Loucy (cell line): ENCODE data around the gene APPL1.

ENCODE experiments used
- H2AFZ ChIP-seq: fragments of 200-600 bp; sonication (generic); 2 replicates; pipeline ENCODE4 v1.6.0; 2016; ENCODE audit warnings: antibody characterized with exemption, mild to moderate bottlenecking, low read length, moderate library complexity
- H3F3A ChIP-seq: fragments of 200-600 bp; 2 replicates; pipeline ENCODE4 v1.6.0; 2016; ENCODE audit warnings: antibody characterized with exemption, low read depth, mild to moderate bottlenecking
- H3K27me3 ChIP-seq: fragments of 200-600 bp; sonication (generic); 2 replicates; pipeline ENCODE4 v1.6.1; 2014; ENCODE audit warnings: low read length, mild to moderate bottlenecking; ENCODE audit not compliant: insufficient read depth, poor library complexity, severe bottlenecking
- H3K36me3 ChIP-seq: fragments of 200-600 bp; sonication (generic); 2 replicates; pipeline ENCODE4 v1.6.1; 2016; ENCODE audit warnings: low read length; ENCODE audit not compliant: insufficient read depth
- H3K4me1 ChIP-seq: fragments of 200-600 bp; sonication (generic); 2 replicates; pipeline ENCODE4 v1.5.1; 2014; ENCODE audit warnings: low read length, mild to moderate bottlenecking; ENCODE audit not compliant: insufficient read depth, poor library complexity, severe bottlenecking
- H3K4me2 ChIP-seq: fragments of 200-600 bp; sonication (generic); 2 replicates; pipeline ENCODE4 v1.6.0; 2014; ENCODE audit warnings: antibody characterized with exemption, low read length, low read depth, mild to moderate bottlenecking; ENCODE audit not compliant: poor library complexity, severe bottlenecking
- H3K4me3 ChIP-seq: fragments of 200-600 bp; sonication (generic); 2 replicates; pipeline ENCODE4 v1.5.1; 2014; ENCODE audit warnings: low read length, mild to moderate bottlenecking, mixed read lengths; ENCODE audit not compliant: poor library complexity, severe bottlenecking
- H3K79me2 ChIP-seq: fragments of 200-600 bp; sonication (generic); 2 replicates; pipeline ENCODE4 v1.6.1; 2014; ENCODE audit warnings: low read length; ENCODE audit not compliant: insufficient read depth
- H3K9ac ChIP-seq: fragments of 200-600 bp; sonication (generic); 2 replicates; pipeline ENCODE4 v1.6.0; 2014; ENCODE audit warnings: mild to moderate bottlenecking, low read depth, low read length, moderate library complexity; ENCODE audit not compliant: poor library complexity, severe bottlenecking
- H3K9me2 ChIP-seq: fragments of 200-600 bp; sonication (generic); replicated peaks from 2 replicates; pipeline ENCODE4 v1.6.1; 2016; ENCODE audit warnings: low read depth, low read length, mixed read lengths
- H3K9me3 ChIP-seq: fragments of 200-600 bp; sonication (generic); 2 replicates; pipeline ENCODE4 v1.6.1; 2014; ENCODE audit warnings: mild to moderate bottlenecking, antibody characterized with exemption, low read length, low read depth; ENCODE audit not compliant: insufficient read depth
- H4K20me1 ChIP-seq: fragments of 200-600 bp; sonication (generic); 2 replicates; pipeline ENCODE4 v1.6.0; 2014; ENCODE audit warnings: antibody characterized with exemption, low read length, mild to moderate bottlenecking; ENCODE audit not compliant: insufficient read depth, poor library complexity, severe bottlenecking
- CTCF ChIP-seq: fragments of 200-600 bp; sonication (generic); conservative IDR thresholded peaks from 2 replicates; pipeline ENCODE4 v1.5.1; 2014; ENCODE audit warnings: mild to moderate bottlenecking, antibody characterized with exemption, low read length
- EZH2phosphoT487 ChIP-seq: fragments of 200-600 bp; IDR thresholded peaks from 2 replicates; pipeline ENCODE4 v1.6.1; 2018; ENCODE audit warnings: antibody characterized with exemption, mild to moderate bottlenecking, moderate library complexity, borderline replicate concordance

APPL1 gene

GRCh38 chr3:57261119-57261518, 33.6 kb downstream of the APPL1 start:
- Histone ChIP-seq H3K4me3 (no peak overlapping the region), H2AFZ (no peak overlapping the region), H3K9me2 (no peaks in the 10 kb centered on the region), H3K4me1 (no peaks in the 10 kb centered on the region), H3K4me2 (no peak overlapping the region), H3K27me3 (no peaks in the 10 kb centered on the region), H4K20me1 (no peaks in the 10 kb centered on the region), H3F3A (no peaks in the 10 kb centered on the region), H3K9ac (no peak overlapping the region), H3K36me3 (peaks cover 88% of the 10 kb centered on the region), H3K9me3 (peaks cover 2% of the 10 kb centered on the region; the same call in 1 of the 2 replicates), H3K79me2 (0 out of 2 replicates have a peak, but pooled peaks cover 9% of the 10 kb centered on the region)
- TF ChIP-seq CTCF (no peak), EZH2phosphoT487 (no peak)

GRCh38 chr3:57261929-57262328, 34.4 kb downstream of the APPL1 start:
- H3K36me3 ChIP-seq: peaks cover 93% of the 10 kb centered on the region
- H2AFZ ChIP-seq: no peak overlapping the region
- H3K27me3 ChIP-seq: no peaks in the 10 kb centered on the region
- no peaks in the 10 kb centered on the region for H3K4me1 ChIP-seq
- no peak for TF ChIP-seq EZH2phosphoT487
- no peak for TF ChIP-seq CTCF
- no peak overlapping the region for H3K9ac ChIP-seq
- H3K9me2 ChIP-seq: no peaks in the 10 kb centered on the region
- H3K4me2 ChIP-seq: no peak overlapping the region
- H4K20me1 ChIP-seq: no peaks in the 10 kb centered on the region
- H3K79me2 ChIP-seq: 0 out of 2 replicates have a peak, but pooled peaks cover 9% of the 10 kb centered on the region
- H3F3A ChIP-seq: no peaks in the 10 kb centered on the region
- H3K9me3 ChIP-seq: peaks cover 2% of the 10 kb centered on the region; the same call in 1 of the 2 replicates
- H3K4me3 ChIP-seq: no peak overlapping the region

GRCh38 chr3:57268416-57268815, 40.9 kb downstream of the APPL1 start:
- Histone ChIP-seq H2AFZ (no peak overlapping the region), H3K4me1 (no peaks in the 10 kb centered on the region), H3K4me2 (no peak overlapping the region), H3F3A (no peaks in the 10 kb centered on the region), H3K36me3 (peaks cover 87% of the 10 kb centered on the region), H3K9ac (no peak overlapping the region), H3K9me2 (no peaks in the 10 kb centered on the region), H3K79me2 (0 out of 2 replicates have a peak, but pooled peaks cover 9% of the 10 kb centered on the region), H3K9me3 (peaks cover under 1% of the 10 kb centered on the region; the same call in 1 of the 2 replicates), H3K27me3 (no peaks in the 10 kb centered on the region), H3K4me3 (no peak overlapping the region), H4K20me1 (no peaks in the 10 kb centered on the region)
- no peak for TF ChIP-seq CTCF
- TF ChIP-seq EZH2phosphoT487: no peak
